Measurements from ENCODE around the gene KDM6A. TPM values are rescaled to one million over a fixed set of nuclear protein-coding genes. Genes with fewer than 3 reads are reported as not detected.

Gene KDM6A
- total RNA-seq, 1 experiment from 2014 or later = 45.0 TPM

DNA sequence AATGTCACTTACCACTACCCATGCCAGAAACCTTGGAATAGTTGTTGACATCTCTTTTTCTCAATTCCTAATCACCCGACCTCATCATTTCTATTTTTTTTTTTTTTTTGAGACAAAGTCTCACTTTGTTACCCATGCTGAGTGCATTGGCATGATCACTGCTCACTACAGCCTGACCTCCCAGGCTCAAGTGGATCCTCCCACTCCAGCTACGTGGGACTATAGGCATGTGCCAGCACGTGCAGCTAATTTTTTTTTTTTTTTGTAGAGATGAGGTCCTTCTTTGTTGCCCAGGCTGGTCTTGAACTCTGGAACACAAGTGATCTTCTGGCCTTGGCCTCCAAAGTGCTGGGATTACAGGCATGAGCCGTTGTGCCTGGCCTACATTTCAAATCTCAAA, 12.0 kb downstream of the KDM6A start:
- CTCF ChIA-PET = no interaction called here
- no peak overlapping the region for H3K4me3 Mint-ChIP-seq

More for the DNA sequence above, 12.0 kb downstream of the KDM6A start:
- Mint-ChIP-seq H3K4me1 (peaks cover 2% of the 10 kb centered on the region), H3K36me3 (0 out of 2 replicates have a peak, but pooled peaks cover 2% of the 10 kb centered on the region), H3K9me3 (no peaks in the 10 kb centered on the region), H3K27me3 (ENCODE audit: low read depth) (no peaks in the 10 kb centered on the region), H3K27ac (no peak overlapping the region)
- TF ChIP-seq CTCF (IDR thresholded peaks at IDR 0.05) (no peak), RORB (CRISPR knock-in tag; IDR thresholded peaks at IDR 0.05) (no peak), IRF2 (CRISPR knock-in tag; IDR thresholded peaks at IDR 0.05; ENCODE audit: borderline replicate concordance, low read depth) (no peak), KAT7 (CRISPR knock-in tag; IDR thresholded peaks at IDR 0.05; ENCODE audit: borderline replicate concordance) (no peak), HMGXB4 (CRISPR knock-in tag; IDR thresholded peaks at IDR 0.05) (no peak), ZNF671 (CRISPR knock-in tag; IDR thresholded peaks at IDR 0.05) (no peak), NFYB (CRISPR knock-in tag; conservative IDR thresholded peaks at IDR 0.05; ENCODE audit: low read depth) (no peak), ZNF219 (CRISPR knock-in tag; IDR thresholded peaks at IDR 0.05; ENCODE audit: borderline replicate concordance) (no peak), FOXJ3 (CRISPR knock-in tag; IDR thresholded peaks at IDR 0.05; ENCODE audit: borderline replicate concordance) (no peak), FOXK1 (CRISPR knock-in tag; IDR thresholded peaks at IDR 0.05) (no peak), NFE2L1 (CRISPR knock-in tag; IDR thresholded peaks at IDR 0.05) (no peak), JUN (CRISPR knock-in tag; IDR thresholded peaks at IDR 0.05) (no peak), E2F4 (CRISPR knock-in tag; IDR thresholded peaks at IDR 0.05; ENCODE audit: borderline replicate concordance, low read depth) (no peak)
- TF ChIP-seq, protein P1, sequence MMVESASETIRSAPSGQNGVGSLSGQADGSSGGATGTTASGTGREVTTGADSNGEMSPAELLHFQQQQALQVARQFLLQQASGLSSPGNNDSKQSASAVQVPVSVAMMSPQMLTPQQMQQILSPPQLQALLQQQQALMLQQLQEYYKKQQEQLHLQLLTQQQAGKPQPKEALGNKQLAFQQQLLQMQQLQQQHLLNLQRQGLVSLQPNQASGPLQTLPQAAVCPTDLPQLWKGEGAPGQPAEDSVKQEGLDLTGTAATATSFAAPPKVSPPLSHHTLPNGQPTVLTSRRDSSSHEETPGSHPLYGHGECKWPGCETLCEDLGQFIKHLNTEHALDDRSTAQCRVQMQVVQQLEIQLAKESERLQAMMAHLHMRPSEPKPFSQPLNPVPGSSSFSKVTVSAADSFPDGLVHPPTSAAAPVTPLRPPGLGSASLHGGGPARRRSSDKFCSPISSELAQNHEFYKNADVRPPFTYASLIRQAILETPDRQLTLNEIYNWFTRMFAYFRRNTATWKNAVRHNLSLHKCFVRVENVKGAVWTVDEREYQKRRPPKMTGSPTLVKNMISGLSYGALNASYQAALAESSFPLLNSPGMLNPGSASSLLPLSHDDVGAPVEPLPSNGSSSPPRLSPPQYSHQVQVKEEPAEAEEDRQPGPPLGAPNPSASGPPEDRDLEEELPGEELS (CRISPR knock-in tag; IDR thresholded peaks at IDR 0.05) = no peak
- TF ChIP-seq, protein P2, sequence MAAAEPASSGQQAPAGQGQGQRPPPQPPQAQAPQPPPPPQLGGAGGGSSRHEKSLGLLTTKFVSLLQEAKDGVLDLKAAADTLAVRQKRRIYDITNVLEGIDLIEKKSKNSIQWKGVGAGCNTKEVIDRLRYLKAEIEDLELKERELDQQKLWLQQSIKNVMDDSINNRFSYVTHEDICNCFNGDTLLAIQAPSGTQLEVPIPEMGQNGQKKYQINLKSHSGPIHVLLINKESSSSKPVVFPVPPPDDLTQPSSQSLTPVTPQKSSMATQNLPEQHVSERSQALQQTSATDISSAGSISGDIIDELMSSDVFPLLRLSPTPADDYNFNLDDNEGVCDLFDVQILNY (CRISPR knock-in tag; IDR thresholded peaks at IDR 0.05) = no peak
- TF ChIP-seq, protein P3, sequence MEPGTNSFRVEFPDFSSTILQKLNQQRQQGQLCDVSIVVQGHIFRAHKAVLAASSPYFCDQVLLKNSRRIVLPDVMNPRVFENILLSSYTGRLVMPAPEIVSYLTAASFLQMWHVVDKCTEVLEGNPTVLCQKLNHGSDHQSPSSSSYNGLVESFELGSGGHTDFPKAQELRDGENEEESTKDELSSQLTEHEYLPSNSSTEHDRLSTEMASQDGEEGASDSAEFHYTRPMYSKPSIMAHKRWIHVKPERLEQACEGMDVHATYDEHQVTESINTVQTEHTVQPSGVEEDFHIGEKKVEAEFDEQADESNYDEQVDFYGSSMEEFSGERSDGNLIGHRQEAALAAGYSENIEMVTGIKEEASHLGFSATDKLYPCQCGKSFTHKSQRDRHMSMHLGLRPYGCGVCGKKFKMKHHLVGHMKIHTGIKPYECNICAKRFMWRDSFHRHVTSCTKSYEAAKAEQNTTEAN (CRISPR knock-in tag; IDR thresholded peaks at IDR 0.05) = no peak
- POLR2A ChIA-PET = interaction anchor here (0.6 kb wide), 1 partner anchor 9 kb away, joined by 4 read pairs; no protein-coding TSS in a partner anchor
- no peak for ATAC-seq
- DNase-seq (ENCODE audit: low spot score) = no peak

Measured in WTC11 (cell line).